ENCODE results near the gene DUSP2.

DUSP2 gene

DNA sequence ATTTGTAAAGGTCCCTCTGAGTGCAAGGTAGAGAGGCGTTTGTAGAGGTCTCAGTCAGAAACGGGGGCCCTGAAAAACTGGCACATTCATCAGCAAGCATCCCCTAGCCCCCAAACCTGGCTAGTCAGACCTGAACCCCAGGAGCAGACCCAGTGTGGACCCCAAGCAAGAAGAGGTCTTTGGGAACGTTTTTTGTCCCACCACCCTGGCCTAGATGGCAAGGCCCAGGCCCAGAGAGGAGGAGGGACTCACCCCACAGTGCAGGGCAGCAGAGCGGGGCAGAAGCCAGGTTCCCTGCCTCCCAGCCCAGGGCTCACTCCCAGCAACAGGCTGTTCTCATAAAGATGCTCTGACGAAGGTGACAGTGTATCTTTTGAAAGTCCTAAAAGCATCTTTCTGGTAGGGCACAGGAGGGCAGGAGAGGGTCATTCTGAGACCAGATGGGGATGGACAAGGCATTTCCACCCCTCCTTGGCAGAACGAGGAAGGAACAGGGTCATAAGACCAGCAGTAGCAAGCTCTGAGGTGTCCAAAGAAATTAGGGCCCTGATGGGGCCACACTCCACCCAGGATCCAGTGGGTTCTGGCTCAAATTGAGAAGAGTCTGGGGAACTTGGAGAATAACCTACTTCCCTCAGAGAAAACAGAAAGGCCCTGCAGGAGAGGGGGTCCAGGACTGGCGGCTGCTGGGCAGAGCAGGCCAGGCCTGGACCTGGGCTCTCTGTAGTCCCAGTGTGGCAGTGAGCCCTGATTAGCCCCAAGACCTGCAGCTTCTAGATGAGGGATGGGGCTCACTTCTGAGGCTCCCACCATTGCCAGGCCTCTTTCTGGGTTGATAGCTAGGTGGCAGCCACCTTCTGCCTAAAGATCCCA, 47.1 kb downstream of the DUSP2 start:
- H3K9ac ChIP-seq (ENCODE audit: low read length), result no peak overlapping the region
- H3K9me3 ChIP-seq (ENCODE audit: control insufficient read depth, low read depth, low read length), result no peaks in the 10 kb centered on the region
- H3K4me3 ChIP-seq (ENCODE audit: low read length), result no peak overlapping the region
- H3K4me1 ChIP-seq (ENCODE audit: control insufficient read depth, low read depth, low read length), result no peaks in the 10 kb centered on the region
- H3K36me3 ChIP-seq (ENCODE audit: control insufficient read depth, low read depth, low read length), result no peaks in the 10 kb centered on the region
- H3K27ac ChIP-seq (ENCODE audit: low read length), result no peak overlapping the region
- H3K27me3 ChIP-seq (ENCODE audit: control insufficient read depth, insufficient read depth, low read length), result no peaks in the 10 kb centered on the region

DNA sequence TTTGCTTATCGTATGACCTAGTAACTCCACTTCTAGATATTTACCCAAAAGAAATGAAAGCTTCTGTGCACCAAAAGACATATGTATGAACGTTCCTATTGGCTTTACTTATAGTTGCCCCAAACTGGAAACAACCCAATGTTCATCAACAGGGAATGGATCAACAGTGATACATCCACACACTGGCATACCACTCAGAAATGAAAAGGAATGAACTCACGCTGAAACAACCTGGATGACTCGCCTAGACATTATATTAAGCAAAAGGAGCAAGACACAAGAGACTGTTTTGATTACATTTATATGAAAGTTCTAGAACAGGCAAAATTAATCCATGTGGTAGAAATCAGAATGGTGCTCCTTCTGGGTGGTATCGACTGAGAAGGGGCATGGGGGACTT, 47.8 kb downstream of the DUSP2 start:
- Histone ChIP-seq H3K27me3 (ENCODE audit: control insufficient read depth, insufficient read depth, low read length) (no peaks in the 10 kb centered on the region), H3K4me3 (ENCODE audit: low read length) (no peak overlapping the region)

DNA sequence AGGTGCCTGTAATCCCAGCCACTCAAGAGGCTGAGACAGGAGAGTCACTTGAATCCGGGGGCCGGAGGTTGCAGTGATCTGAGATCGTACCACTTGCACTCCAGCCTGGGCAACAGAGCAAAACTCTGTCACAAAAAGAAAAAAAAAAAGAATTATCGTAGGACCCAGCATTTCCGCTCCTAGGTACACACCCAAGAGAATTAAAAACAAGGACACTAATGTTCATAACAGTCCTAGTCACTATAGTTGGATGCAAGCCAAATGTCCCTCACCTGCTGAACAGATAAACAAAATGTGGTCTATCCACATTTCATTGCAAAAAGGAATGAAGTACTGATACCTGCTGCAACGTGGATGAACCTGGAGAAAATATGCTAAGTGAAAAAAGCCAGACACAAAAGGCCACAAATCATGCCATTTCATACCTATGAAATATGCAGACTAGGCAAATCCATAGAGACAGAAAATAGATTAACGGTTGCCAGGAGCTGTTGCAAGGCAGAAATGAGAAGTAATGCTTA, 50.1 kb downstream of the DUSP2 start:
- H3K27me3 ChIP-seq (ENCODE audit: control insufficient read depth, insufficient read depth, low read length), result no peaks in the 10 kb centered on the region
- H3K36me3 ChIP-seq (ENCODE audit: control insufficient read depth, low read depth, low read length), result no peaks in the 10 kb centered on the region
- H3K9me3 ChIP-seq (ENCODE audit: control insufficient read depth, low read depth, low read length), result no peaks in the 10 kb centered on the region
- H3K4me3 ChIP-seq (ENCODE audit: low read length), result no peak overlapping the region
- H3K4me1 ChIP-seq (ENCODE audit: control insufficient read depth, low read depth, low read length), result peaks cover 10% of the 10 kb centered on the region
- H3K9ac ChIP-seq (ENCODE audit: low read length), result no peak overlapping the region
- H3K27ac ChIP-seq (ENCODE audit: low read length), result no peak overlapping the region

More for the DNA sequence above, 47.8 kb downstream of the DUSP2 start:
- H3K9ac ChIP-seq (ENCODE audit: low read length), result no peak overlapping the region
- no peak overlapping the region for H3K27ac ChIP-seq (ENCODE audit: low read length)
- H3K9me3 ChIP-seq (ENCODE audit: control insufficient read depth, low read depth, low read length), result no peaks in the 10 kb centered on the region
- H3K4me1 ChIP-seq (ENCODE audit: control insufficient read depth, low read depth, low read length), result no peaks in the 10 kb centered on the region
- no peaks in the 10 kb centered on the region for H3K36me3 ChIP-seq (ENCODE audit: control insufficient read depth, low read depth, low read length)

DNA sequence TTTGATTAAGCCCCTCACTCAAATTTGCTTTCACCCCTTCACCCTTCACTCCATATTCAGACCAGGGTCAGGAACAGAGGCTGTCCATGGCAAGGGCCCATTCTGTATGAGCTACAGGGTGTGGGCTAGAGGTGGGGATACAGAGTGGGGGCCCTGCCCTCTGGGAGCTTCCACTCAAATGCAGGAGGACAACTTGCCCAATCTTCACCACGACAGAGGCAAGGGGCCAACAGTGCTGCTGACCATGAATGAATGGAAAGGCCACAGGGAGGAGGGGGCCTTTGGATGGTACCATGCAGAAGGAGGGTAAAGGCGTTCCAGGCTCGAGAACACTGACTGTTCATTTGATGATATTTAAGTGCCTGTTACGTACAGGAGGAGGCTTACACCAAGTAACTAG, 51.7 kb downstream of the DUSP2 start:
- Histone ChIP-seq H3K27ac (ENCODE audit: low read length) (no peak overlapping the region), H3K27me3 (ENCODE audit: control insufficient read depth, insufficient read depth, low read length) (no peaks in the 10 kb centered on the region), H3K36me3 (ENCODE audit: control insufficient read depth, low read depth, low read length) (no peaks in the 10 kb centered on the region), H3K9me3 (ENCODE audit: control insufficient read depth, low read depth, low read length) (no peaks in the 10 kb centered on the region), H3K4me3 (ENCODE audit: low read length) (no peak overlapping the region), H3K4me1 (ENCODE audit: control insufficient read depth, low read depth, low read length) (peaks cover 10% of the 10 kb centered on the region), H3K9ac (ENCODE audit: low read length) (no peak overlapping the region)
